Measurements from ENCODE around the gene CREB3L1. TPM values are rescaled to one million over a fixed set of nuclear protein-coding genes. Genes with fewer than 3 reads are reported as not detected.

CREB3L1 gene
- total and polyA plus RNA-seq, 10 donors: 0.28 to 8.9 (median 2.8) TPM

GRCh38 chr11:46343520-46343919 is 66.1 kb downstream of the CREB3L1 start:
- 81 to 94% (median 86%) methylated on average over 3 of the region's 3 CpGs for WGBS, 5 donors
- no peak for TF ChIP-seq POLR2AphosphoS5 (IDR thresholded peaks at IDR 0.05)
- TF ChIP-seq POLR2A (IDR thresholded peaks at IDR 0.05): no peak
- no peak for TF ChIP-seq CTCF (IDR thresholded peaks at IDR 0.05 in 8 of 11, conservative IDR thresholded peaks at IDR 0.05 in 3 of 11)
- Histone ChIP-seq H3K27me3 (replicated peaks in 1 of 7) (peaks cover 0 to 7% (median 0%) of the 10 kb centered on the region in 7 donors), H3K9me3 (no peaks in the 10 kb centered on the region), H3K27ac (no peak overlapping the region), H3K4me1 (peaks cover 36 to 89% (median 61%) of the 10 kb centered on the region in 6 donors), H3K4me3 (no peak overlapping the region), H3K36me3 (no peaks in the 10 kb centered on the region)
- intact Hi-C loops (cut with DNase I; ENCODE audit: low total_unique reads): no loop called here
- DNase-seq: no peak

GRCh38 chr11:46345131-46345597 is 67.7 kb downstream of the CREB3L1 start:
- intact Hi-C loops (cut with DNase I; ENCODE audit: low total_unique reads): no loop called here
- Histone ChIP-seq H3K27me3 (replicated peaks in 1 of 7) (no peaks in the 10 kb centered on the region), H3K9me3 (no peaks in the 10 kb centered on the region), H3K27ac (peak overlapping the region; percentile 57 to 92 (median 82)), H3K36me3 (peaks cover 0 to 1% (median 0%) of the 10 kb centered on the region in 6 donors), H3K4me1 (peaks cover 45 to 89% (median 64%) of the 10 kb centered on the region in 6 donors), H3K4me3 (peak overlapping the region; percentile 25 to 96 (median 54))
- TF ChIP-seq POLR2A (IDR thresholded peaks at IDR 0.05) (no peak), CTCF (IDR thresholded peaks at IDR 0.05 in 8 of 11, conservative IDR thresholded peaks at IDR 0.05 in 3 of 11) (no peak), POLR2AphosphoS5 (IDR thresholded peaks at IDR 0.05) (peak; percentile 67 to 83 (median 82))
- WGBS, 5 donors: 16 to 37% (median 20%) methylated on average over 11 to 20 of the region's 20 CpGs
- DNase-seq: peak; percentile 93

GRCh38 chr11:46345881-46346484 is 68.5 kb downstream of the CREB3L1 start:
- Histone ChIP-seq H3K27me3 (replicated peaks in 1 of 7) (no peaks in the 10 kb centered on the region), H3K4me3 (peak overlapping the region; percentile 25 to 96 (median 54)), H3K9me3 (no peaks in the 10 kb centered on the region), H3K27ac (peak overlapping the region; percentile 57 to 92 (median 82)), H3K36me3 (peaks cover 0 to 9% (median 0%) of the 10 kb centered on the region in 6 donors), H3K4me1 (peaks cover 47 to 94% (median 72%) of the 10 kb centered on the region in 6 donors)
- 15 to 29% (median 23%) methylated on average over 7 to 10 of the region's 10 CpGs for WGBS, 5 donors
- TF ChIP-seq CTCF (IDR thresholded peaks at IDR 0.05 in 8 of 11, conservative IDR thresholded peaks at IDR 0.05 in 3 of 11) (no peak), POLR2A (IDR thresholded peaks at IDR 0.05) (no peak)
- peak; percentile 86 for DNase-seq
- intact Hi-C loops (cut with DNase I; ENCODE audit: low total_unique reads): no loop called here

- TF ChIP-seq CTCF (IDR thresholded peaks at IDR 0.05 in 8 of 11, conservative IDR thresholded peaks at IDR 0.05 in 3 of 11): peak in 10 of 11 experiments; percentile 53 to 99 (median 95)
- TF ChIP-seq POLR2AphosphoS5 (IDR thresholded peaks at IDR 0.05): peak; percentile 45 to 71 (median 69)
- TF ChIP-seq POLR2A (IDR thresholded peaks at IDR 0.05): peak in 1 of 3 donors; percentile 91
- Histone ChIP-seq H3K4me3 (peak within 1 kb of the TSS; percentile 66 to 96 (median 78)), H3K27me3 (replicated peaks in 1 of 7) (no peaks in the 10 kb centered on the region), H3K27ac (peak within 1 kb of the TSS; percentile 57 to 92 (median 82)), H3K4me1 (peaks cover 50 to 94% (median 78%) of the 10 kb centered on the region in 6 donors), H3K36me3 (peaks cover 0 to 15% (median 0%) of the 10 kb centered on the region in 6 donors), H3K9me3 (no peaks in the 10 kb centered on the region)
- 3 to 17% (median 6%) methylated on average over 13 to 80 of the region's 80 CpGs for WGBS, 5 donors
- DNase-seq: peak; percentile 99
- intact Hi-C loops (cut with DNase I; ENCODE audit: low total_unique reads): no loop called here
These were observed 69.6 kb downstream of the CREB3L1 start, which contains the start of gene DGKZ for GRCh38 chr11:46346886-46347636. DGKZ (plus strand) TSS chr11:46347463; CDS start chr11:46347660, 197 bp downstream.
